HG02938 (cell line): ENCODE results near the gene MED9.
"Not testable (repeated sequence)": the region's sequence is repeated elsewhere in the genome, so short reads cannot be mapped to it uniquely, and the experiment has no call there.

Source experiments
- ATAC-seq: cut with Tn5 transposase; IDR thresholded peaks from one replicate; pipeline ENCODE4 v1.9.1; 2021; ENCODE audit warnings: mild to moderate bottlenecking, moderate library complexity; ENCODE audit not compliant: unreplicated experiment

The MED9 gene

GRCh38 chr17:17454700-17455099 lies 22.1 kb upstream of the MED9 start:
- not testable (repeated sequence) for ATAC-seq

- no peak for ATAC-seq
Observed at GRCh38 chr17:17455173-17455572, 21.6 kb upstream of the MED9 start.

GRCh38 chr17:17456251-17456650 lies 20.5 kb upstream of the MED9 start:
- ATAC-seq, result no peak

GRCh38 chr17:17457680-17458079 lies 19.1 kb upstream of the MED9 start:
- no peak for ATAC-seq

- no peak for ATAC-seq
Observed at GRCh38 chr17:17460038-17460437, 16.8 kb upstream of the MED9 start.

GRCh38 chr17:17462048-17462824 lies 14.6 kb upstream of the MED9 start:
- no peak for ATAC-seq

GRCh38 chr17:17463821-17464220 lies 13.0 kb upstream of the MED9 start:
- no peak for ATAC-seq

GRCh38 chr17:17465878-17466277 lies 10.9 kb upstream of the MED9 start:
- ATAC-seq, result not testable (repeated sequence)

GRCh38 chr17:17466511-17466910 lies 10.3 kb upstream of the MED9 start:
- ATAC-seq, result no peak

GRCh38 chr17:17467016-17467415 lies 9.8 kb upstream of the MED9 start:
- no peak for ATAC-seq

- no peak for ATAC-seq
Observed at GRCh38 chr17:17467720-17468119, 9.1 kb upstream of the MED9 start.

- no peak for ATAC-seq
Observed at GRCh38 chr17:17468217-17469010, 8.4 kb upstream of the MED9 start.

GRCh38 chr17:17469358-17469757 lies 7.4 kb upstream of the MED9 start:
- ATAC-seq, result no peak

- no peak for ATAC-seq
Observed at GRCh38 chr17:17469996-17470395, 6.8 kb upstream of the MED9 start.

GRCh38 chr17:17472333-17472920 lies 4.4 kb upstream of the MED9 start:
- no peak for ATAC-seq

- no peak for ATAC-seq
Observed at GRCh38 chr17:17474341-17474740, 2.5 kb upstream of the MED9 start.

- no peak for ATAC-seq
Observed at GRCh38 chr17:17479209-17479608, 2.4 kb downstream of the MED9 start.

- ATAC-seq, result no peak
Observed at GRCh38 chr17:17480593-17481148, 3.9 kb downstream of the MED9 start.

GRCh38 chr17:17481860-17482259 lies 5.1 kb downstream of the MED9 start:
- ATAC-seq, result no peak

GRCh38 chr17:17484451-17484899 lies 7.7 kb downstream of the MED9 start:
- no peak for ATAC-seq

- ATAC-seq, result no peak
Observed at GRCh38 chr17:17485420-17485819, 8.6 kb downstream of the MED9 start.
